GM18498 (cell line): ENCODE data around the gene ZMAT2.
"Not testable (repeated sequence)": the region's sequence is repeated elsewhere in the genome, so short reads cannot be mapped to it uniquely, and the experiment has no call there.

Source experiments
- ATAC-seq: cut with Tn5 transposase; IDR thresholded peaks from one replicate; pipeline ENCODE4 v1.9.1; 2021; ENCODE audit warnings: mild to moderate bottlenecking, moderate library complexity; ENCODE audit not compliant: unreplicated experiment

Gene ZMAT2, protein sequence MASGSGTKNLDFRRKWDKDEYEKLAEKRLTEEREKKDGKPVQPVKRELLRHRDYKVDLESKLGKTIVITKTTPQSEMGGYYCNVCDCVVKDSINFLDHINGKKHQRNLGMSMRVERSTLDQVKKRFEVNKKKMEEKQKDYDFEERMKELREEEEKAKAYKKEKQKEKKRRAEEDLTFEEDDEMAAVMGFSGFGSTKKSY

DNA sequence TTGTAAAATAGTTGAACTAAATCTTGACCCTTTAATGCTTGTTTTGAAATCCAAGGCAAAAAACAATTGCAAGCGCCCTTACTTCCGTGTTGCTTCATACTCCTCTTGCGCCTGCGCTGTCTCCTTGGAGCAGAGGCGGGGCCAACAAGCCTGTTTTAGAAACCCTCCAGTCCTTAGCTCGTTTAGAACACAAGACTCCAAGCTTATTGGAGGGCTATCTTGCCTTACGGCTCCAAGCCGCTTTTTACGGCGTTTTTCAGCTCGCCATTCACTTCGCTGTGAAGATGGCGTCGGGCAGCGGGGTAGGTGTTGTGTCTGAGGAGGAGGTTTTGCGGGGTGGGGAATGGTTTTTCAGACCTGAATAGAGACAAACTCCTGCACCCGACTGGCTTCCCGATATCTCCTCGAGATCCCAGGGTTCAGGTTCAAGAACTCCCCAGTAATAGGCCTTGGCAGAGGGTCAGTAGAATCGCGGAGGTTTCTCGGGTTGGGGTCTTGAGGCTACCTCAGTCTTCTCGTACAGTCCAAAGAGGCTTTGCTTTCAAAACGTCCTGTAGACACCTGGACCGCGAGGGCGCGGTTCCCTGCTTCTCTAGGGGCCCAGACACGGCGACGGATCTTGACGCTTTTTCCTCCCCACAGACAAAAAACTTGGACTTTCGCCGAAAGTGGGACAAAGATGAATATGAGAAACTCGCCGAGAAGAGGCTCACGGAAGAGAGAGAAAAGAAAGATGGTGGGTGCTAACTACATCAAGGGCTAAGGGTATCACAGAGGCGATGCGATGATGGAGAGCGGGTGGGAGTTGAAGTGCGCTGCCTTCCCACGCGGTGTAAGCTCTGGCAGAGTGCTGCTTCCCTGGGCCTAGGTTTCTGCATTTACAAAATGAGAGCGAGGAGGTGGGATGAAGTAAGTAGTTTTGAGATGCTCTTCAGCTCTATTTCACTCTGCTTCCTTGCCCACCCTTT, at the start of gene ZMAT2:
ZMAT2 (plus strand) TSS at position 271 of the 968 bp plus-strand sequence; CDS start at position 285, 14 bp downstream.
- ATAC-seq: peak; percentile 93

DNA sequence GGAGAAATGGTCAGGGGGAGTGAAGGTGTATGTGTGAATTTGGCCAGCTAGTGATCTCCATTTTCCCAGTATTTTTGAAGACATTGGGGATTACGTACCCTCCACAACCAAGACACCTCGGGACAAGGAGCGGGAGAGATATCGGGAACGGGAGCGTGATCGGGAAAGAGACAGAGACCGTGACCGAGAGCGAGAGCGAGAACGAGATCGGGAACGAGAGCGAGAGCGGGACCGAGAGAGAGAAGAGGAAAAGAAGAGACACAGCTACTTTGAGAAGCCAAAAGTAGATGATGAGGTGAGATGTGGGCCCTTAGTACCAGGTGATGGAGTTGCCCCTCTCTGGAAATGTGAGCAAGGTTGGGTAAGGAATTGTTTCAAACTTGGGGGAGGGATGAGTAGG, 41.4 kb upstream of the ZMAT2 start:
- no peak for ATAC-seq

DNA sequence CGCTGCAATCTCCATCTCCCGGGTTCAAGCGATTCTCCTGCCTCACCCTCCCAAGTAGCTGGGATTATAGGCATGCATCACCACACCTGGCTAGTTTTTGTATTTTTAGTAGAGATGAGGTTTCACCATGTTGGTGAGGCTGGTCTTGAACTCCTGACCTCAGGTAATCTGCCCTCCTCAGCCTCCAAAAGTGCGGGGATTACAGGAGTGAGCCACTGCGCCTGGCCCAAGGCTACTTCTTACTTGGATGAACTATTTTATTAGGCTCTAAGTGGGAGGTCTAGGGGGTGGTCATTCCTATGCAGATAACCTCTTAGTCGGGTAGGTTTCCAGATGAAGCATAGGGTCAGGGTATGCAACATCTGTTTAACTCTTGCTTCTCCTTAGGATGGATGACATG, 39.9 kb upstream of the ZMAT2 start:
- not testable (repeated sequence) for ATAC-seq

- ATAC-seq: no peak
These were observed 36.3 kb upstream of the ZMAT2 start for GRCh38 chr5:140664030-140664358.

GRCh38 chr5:140664359-140665119, 35.7 kb upstream of the ZMAT2 start, which contains the start of gene WDR55:
WDR55 (plus strand) TSS chr5:140664904; CDS start chr5:140664913, 9 bp downstream.
- peak; percentile 98 for ATAC-seq

- not testable (repeated sequence) for ATAC-seq
These were observed 29.2 kb upstream of the ZMAT2 start for GRCh38 chr5:140671035-140671434.

GRCh38 chr5:140671472-140672125, 28.6 kb upstream of the ZMAT2 start:
- ATAC-seq: no peak

GRCh38 chr5:140672455-140673186, 27.6 kb upstream of the ZMAT2 start:
- no peak for ATAC-seq

GRCh38 chr5:140673187-140673976, 26.9 kb upstream of the ZMAT2 start, which contains the start of gene DND1:
DND1 (minus strand) TSS chr5:140673576; CDS start chr5:140673542, 34 bp downstream.
- no peak for ATAC-seq

DNA sequence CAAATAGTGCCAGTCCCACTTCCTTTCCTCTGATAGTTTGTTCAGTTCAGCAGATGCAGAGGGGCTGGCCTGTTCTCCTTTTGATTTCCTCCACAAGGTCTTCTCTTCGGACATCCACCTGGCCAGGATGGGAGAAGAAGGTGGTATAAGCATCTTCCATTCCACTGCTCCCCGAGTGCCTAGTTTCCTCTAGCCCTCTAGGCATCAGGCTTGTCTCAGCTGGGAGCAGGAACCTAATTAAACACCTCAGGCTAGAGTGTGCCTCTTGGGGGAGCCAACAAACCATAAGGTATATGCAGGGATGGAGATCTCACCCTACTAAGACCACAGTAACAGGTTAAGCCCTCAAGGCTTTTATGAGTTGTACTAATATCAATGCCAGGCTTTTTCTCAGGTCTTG, 26.0 kb upstream of the ZMAT2 start:
- ATAC-seq: no peak

DNA sequence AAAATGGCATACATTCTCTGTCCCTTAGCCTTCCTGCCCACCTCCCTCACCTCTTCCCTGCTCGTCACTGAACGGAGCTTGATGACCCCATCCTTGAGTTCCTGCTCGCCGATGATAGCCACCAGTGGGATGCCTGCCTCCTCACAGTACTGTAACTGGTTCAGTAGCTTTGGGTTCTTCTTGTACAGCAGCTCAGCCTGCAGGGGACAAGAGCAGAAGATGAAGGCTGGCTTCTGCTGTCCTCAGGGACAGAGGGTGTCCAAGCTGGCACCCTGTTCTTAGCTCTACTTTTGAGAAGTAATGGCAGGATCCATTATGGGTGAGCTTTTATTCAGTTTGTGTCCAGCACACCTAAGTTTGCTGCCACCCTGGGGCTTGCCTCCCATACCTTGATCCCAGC, 25.6 kb upstream of the ZMAT2 start:
- no peak for ATAC-seq

DNA sequence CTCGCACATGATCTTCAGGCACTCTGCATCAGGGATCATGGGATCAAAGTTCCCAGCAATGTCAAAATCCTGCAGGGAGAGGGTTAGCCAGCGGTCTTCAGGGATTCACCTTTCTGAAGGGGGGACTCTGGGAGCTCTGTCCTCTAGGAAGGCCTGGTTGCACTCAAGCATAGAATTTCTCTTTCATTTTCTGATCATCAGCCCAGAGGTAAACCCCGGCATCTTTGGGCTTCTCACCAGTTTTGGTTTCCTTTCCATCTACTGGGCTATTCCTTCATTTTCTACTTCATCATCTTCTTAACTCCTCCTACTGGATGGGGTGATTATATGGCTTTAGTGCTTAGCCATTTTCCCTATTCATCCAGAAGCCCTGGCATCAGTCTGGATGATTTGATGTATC, 22.3 kb upstream of the ZMAT2 start:
- ATAC-seq: peak; percentile 77

- ATAC-seq: no peak
These were observed 21.3 kb upstream of the ZMAT2 start for GRCh38 chr5:140678993-140679392.

DNA sequence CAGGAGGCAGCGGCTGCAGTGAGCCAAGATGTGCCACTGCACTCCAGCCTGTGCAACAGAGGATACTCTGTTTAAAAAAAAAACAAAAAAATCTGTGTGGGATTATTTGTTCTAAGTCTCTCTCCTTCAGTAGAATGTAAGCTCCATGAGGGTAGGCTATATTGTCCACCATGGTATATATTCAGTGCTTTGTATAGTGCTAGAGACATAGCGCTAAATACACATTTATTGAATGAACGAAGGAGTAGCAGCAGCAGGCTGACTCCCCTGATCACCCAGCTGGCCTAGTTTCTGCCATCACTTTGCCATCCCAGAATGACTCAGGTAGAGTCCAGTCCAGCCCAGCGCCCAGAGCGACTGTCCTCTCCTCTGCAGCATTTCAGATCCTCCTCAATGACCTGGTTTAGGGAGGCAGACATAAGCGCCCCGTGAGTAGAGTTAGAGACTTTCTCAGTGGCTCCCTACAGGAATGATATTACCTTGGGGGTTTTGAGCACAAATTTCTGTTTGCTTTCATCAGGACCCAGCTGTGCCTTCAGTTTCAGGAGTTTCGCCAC, 9.8 kb upstream of the ZMAT2 start:
- peak; percentile 5 for ATAC-seq

DNA sequence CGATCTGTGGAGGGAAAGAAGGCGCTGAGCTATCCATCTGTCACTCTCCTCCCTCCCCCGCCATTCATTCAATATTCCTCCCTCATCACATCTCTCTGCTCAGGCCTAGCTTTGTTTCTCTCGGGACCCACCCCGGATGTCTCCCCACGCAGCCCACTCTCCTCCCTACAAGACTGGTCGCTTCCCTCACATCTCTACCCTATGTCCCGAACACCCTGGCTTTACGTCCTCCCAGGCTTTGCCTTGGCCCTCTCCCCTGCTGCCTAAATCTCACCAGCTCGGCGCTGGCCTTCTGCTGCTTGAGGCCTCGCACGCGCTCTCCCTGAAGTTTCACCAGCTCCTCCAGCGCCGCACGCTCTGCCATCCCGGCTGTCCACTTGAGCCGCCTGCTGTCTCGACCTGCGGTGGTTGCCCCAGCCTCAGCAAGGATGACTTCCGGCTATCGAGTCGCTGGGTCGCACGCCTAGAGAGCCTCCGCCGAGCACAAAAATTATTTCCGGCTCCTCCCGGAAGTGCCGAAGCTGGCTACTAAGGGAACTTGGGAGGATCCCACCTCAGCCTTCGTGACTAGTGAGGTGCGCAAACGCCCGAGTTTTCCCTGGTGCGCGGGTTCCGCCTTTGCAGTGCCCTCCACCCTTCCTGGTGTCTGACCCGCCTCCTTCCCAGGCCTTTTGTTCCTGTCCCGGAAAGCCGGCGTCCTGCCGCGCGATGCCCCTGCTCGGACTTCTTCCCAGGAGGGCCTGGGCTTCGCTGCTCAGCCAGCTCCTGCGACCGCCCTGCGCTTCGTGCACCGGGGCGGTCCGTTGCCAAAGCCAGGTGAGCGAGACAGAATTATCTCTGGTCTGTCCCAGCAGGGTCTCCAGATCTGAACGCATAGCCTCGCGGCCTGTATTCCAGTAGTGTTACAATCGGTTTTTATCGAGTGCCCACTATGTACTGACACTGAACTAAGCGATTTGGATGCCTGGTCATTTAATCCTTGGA, 9.0 kb upstream of the ZMAT2 start, which contains the start of the genes HARS1 and HARS2:
HARS1 (minus strand) TSS at position 430 of the 984 bp plus-strand sequence; CDS start at position 364, 66 bp downstream.
HARS2 (plus strand) TSS at position 515 of the 984 bp plus-strand sequence; CDS start at position 709, 194 bp downstream.
- ATAC-seq: peak; percentile 97

DNA sequence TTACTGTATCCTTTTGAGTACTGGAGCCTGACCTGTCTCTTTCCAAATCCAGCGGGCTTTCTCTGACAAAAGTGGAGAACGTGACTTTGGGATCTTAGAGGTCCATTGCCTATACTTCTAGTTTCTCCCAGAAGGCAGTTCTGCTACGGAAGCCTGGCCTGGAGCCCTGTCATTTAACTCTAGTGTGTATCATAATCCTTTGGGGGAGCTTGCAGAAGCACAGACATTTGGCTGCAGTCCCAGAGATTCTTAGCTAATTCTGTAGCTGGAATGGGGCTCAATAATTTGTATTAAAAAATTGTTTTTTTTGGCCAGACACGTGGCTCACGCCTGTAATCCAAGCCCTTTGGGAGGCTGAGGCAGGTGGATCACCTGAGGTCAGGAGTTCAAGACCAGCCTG, 6.0 kb upstream of the ZMAT2 start:
- no peak for ATAC-seq

DNA sequence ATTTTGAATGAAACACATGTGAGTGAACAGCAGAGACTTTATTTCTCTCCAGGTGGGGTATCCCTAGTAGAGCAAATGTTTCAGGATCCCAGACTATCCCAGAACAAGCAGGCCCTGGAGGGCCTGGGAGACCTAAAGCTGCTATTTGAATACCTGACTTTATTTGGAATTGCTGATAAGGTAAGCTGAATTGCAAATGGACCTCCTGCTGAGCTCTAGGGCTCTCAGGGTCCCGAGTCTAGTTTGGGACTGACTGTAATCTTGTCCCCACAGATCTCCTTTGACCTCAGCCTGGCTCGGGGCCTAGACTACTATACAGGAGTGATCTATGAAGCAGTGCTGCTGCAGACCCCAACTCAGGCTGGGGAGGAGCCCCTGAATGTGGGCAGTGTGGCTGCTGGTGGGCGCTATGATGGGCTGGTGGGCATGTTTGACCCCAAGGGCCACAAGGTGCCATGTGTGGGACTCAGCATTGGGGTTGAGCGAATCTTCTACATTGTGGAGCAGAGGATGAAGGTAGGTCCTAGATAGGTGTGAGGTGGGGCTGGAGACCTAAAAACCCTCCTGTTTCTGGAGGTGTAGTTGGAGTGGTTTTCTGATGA, 3.3 kb upstream of the ZMAT2 start:
- ATAC-seq: no peak
